Measurements from ENCODE around the gene FHIT.

The FHIT gene

GRCh38 chr3:59894425-59895121 lies 1356.7 kb downstream of the FHIT start:
- TF ChIP-seq CTCF (IDR thresholded peaks at IDR 0.05; ENCODE audit: low read depth, low read length, missing control alignments), result no peak
- DNase-seq (ENCODE audit: low read depth), result no peak
- no peak overlapping the region for H3K4me3 ChIP-seq (ENCODE audit: low read depth, low read length)

- TF ChIP-seq CTCF (IDR thresholded peaks at IDR 0.05; ENCODE audit: low read depth, low read length, missing control alignments), result no peak
- H3K4me3 ChIP-seq (ENCODE audit: low read depth, low read length), result no peak overlapping the region
- DNase-seq (ENCODE audit: low read depth), result no peak
These were observed 1360.6 kb downstream of the FHIT start for GRCh38 chr3:59890639-59891038.

GRCh38 chr3:59886790-59887189 lies 1364.5 kb downstream of the FHIT start:
- no peak for DNase-seq (ENCODE audit: low read depth)
- TF ChIP-seq CTCF (IDR thresholded peaks at IDR 0.05; ENCODE audit: low read depth, low read length, missing control alignments), result no peak
- no peak overlapping the region for H3K4me3 ChIP-seq (ENCODE audit: low read depth, low read length)

- TF ChIP-seq CTCF (IDR thresholded peaks at IDR 0.05; ENCODE audit: low read depth, low read length, missing control alignments), result no peak
- no peak for DNase-seq (ENCODE audit: low read depth)
- no peak overlapping the region for H3K4me3 ChIP-seq (ENCODE audit: low read depth, low read length)
These were observed 1365.3 kb downstream of the FHIT start for GRCh38 chr3:59885899-59886400.

- TF ChIP-seq CTCF (IDR thresholded peaks at IDR 0.05; ENCODE audit: low read depth, low read length, missing control alignments), result no peak
- no peak for DNase-seq (ENCODE audit: low read depth)
- no peak overlapping the region for H3K4me3 ChIP-seq (ENCODE audit: low read depth, low read length)
These were observed 1366.2 kb downstream of the FHIT start for GRCh38 chr3:59885101-59885500.

GRCh38 chr3:59884409-59884808 lies 1366.8 kb downstream of the FHIT start:
- no peak overlapping the region for H3K4me3 ChIP-seq (ENCODE audit: low read depth, low read length)
- TF ChIP-seq CTCF (IDR thresholded peaks at IDR 0.05; ENCODE audit: low read depth, low read length, missing control alignments), result no peak
- no peak for DNase-seq (ENCODE audit: low read depth)

- H3K4me3 ChIP-seq (ENCODE audit: low read depth, low read length), result no peak overlapping the region
- TF ChIP-seq CTCF (IDR thresholded peaks at IDR 0.05; ENCODE audit: low read depth, low read length, missing control alignments), result no peak
- no peak for DNase-seq (ENCODE audit: low read depth)
These were observed 1368.5 kb downstream of the FHIT start for GRCh38 chr3:59882746-59883145.
